Measurements from ENCODE around the gene SLC25A4. TPM values are rescaled to one million over a fixed set of nuclear protein-coding genes. Genes with fewer than 3 reads are reported as not detected.
A peak's percentile ranks its signal among the peaks of the same experiment; 100 is the strongest.

The SLC25A4 gene
- polyA plus RNA-seq, 3 donors = 0.07 TPM; not detected in 2

GRCh38 chr4:185115827-185116232, 27.2 kb upstream of the SLC25A4 start:
- DNase-seq = no peak
- H3K36me3 ChIP-seq (replicated peaks in 1 of 2; ENCODE audit: control insufficient read depth in 1 of 2, insufficient read depth in 2 of 2, low read length in 2 of 2) = no peaks in the 10 kb centered on the region
- H3K9ac ChIP-seq (ENCODE audit: insufficient read depth, low read length, poor library complexity, severe bottlenecking) = no peak overlapping the region
- WGBS (ENCODE audit: insufficient coverage) = 17% methylated on average over 3 of the region's 9 CpGs
- Mint-ChIP-seq H3K27ac (no peak overlapping the region), H3K4me1 (no peaks in the 10 kb centered on the region), H3K36me3 (no peaks in the 10 kb centered on the region), H3K4me3 (no peak overlapping the region), H3K27me3 (ENCODE audit: low read depth in 3 of 3) (peaks cover 15 to 22% (median 19%) of the 10 kb centered on the region in 3 donors), H3K9me3 (no peaks in the 10 kb centered on the region)
- H3K9me3 ChIP-seq (replicated peaks in 1 of 2; ENCODE audit: control insufficient read depth in 1 of 2, insufficient read depth in 1 of 2, low read length in 2 of 2) = no peaks in the 10 kb centered on the region
- no peak for TF ChIP-seq CTCF (IDR thresholded peaks at IDR 0.05)
- H3K79me2 ChIP-seq (ENCODE audit: insufficient read depth, low read length) = no peaks in the 10 kb centered on the region
- no peak overlapping the region for H3K4me3 ChIP-seq (replicated peaks in 1 of 3; ENCODE audit: low read depth in 2 of 3, low read length in 3 of 3)
- no peak overlapping the region for H3K4me2 ChIP-seq (replicated peaks; ENCODE audit: extremely low read depth, low read length, poor library complexity, severe bottlenecking)
- H2AFZ ChIP-seq (ENCODE audit: insufficient read depth, low read depth, low read length, poor library complexity, severe bottlenecking) = no peak overlapping the region
- H3K27me3 ChIP-seq (ENCODE audit: control insufficient read depth in 2 of 2, insufficient read depth in 2 of 2, low read length in 2 of 2) = no peaks in the 10 kb centered on the region
- intact Hi-C loops (cut with micrococcal nuclease) = no loop called here
- no peak overlapping the region for H3K27ac ChIP-seq (ENCODE audit: low read depth in 1 of 2, low read length in 2 of 2)
- H3K4me1 ChIP-seq (ENCODE audit: control insufficient read depth in 1 of 2, insufficient read depth in 2 of 2, low read length in 2 of 2) = no peaks in the 10 kb centered on the region
- no peaks in the 10 kb centered on the region for H4K20me1 ChIP-seq (ENCODE audit: insufficient read depth, low read length)

DNA sequence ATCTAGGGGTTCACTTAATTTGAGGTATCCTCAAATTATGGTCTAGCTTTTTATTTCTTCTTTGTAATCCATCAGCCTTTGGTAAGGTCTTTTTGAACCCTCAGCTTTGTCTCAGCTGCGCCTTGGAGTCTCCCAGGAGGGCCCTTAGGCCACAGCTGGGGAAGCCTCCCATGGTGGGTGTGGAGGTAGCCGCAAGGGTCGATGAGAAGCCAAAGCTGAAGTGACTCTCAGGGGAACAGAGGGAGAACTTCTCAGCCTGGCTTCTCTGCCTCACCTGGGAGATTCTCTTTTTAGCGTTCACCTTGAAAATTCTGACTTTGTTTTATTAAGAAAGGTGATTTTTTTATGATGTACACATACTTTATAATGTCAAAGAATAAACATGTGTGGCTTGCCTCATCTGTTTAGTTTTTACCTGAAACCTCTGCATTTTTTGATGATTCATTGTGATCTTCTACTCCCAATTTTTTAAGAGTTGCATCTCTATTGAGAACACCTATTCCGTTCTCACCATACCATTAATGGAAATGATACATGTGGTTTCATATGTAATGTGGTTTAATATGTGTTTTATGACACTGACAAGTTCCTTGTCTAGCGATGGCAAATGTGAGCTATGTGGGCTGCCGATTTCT, 25.6 kb upstream of the SLC25A4 start:
- DNase-seq = no peak
- Histone ChIP-seq H3K36me3 (replicated peaks in 1 of 2; ENCODE audit: control insufficient read depth in 1 of 2, insufficient read depth in 2 of 2, low read length in 2 of 2) (no peaks in the 10 kb centered on the region), H3K4me2 (replicated peaks; ENCODE audit: extremely low read depth, low read length, poor library complexity, severe bottlenecking) (no peak overlapping the region), H3K27ac (ENCODE audit: low read depth in 1 of 2, low read length in 2 of 2) (no peak overlapping the region), H3K4me1 (ENCODE audit: control insufficient read depth in 1 of 2, insufficient read depth in 2 of 2, low read length in 2 of 2) (no peaks in the 10 kb centered on the region), H4K20me1 (ENCODE audit: insufficient read depth, low read length) (no peaks in the 10 kb centered on the region), H3K27me3 (ENCODE audit: control insufficient read depth in 2 of 2, insufficient read depth in 2 of 2, low read length in 2 of 2) (no peaks in the 10 kb centered on the region), H3K9me3 (replicated peaks in 1 of 2; ENCODE audit: control insufficient read depth in 1 of 2, insufficient read depth in 1 of 2, low read length in 2 of 2) (no peaks in the 10 kb centered on the region), H3K79me2 (ENCODE audit: insufficient read depth, low read length) (no peaks in the 10 kb centered on the region), H3K9ac (ENCODE audit: insufficient read depth, low read length, poor library complexity, severe bottlenecking) (no peak overlapping the region), H2AFZ (ENCODE audit: insufficient read depth, low read depth, low read length, poor library complexity, severe bottlenecking) (no peak overlapping the region), H3K4me3 (replicated peaks in 1 of 3; ENCODE audit: low read depth in 2 of 3, low read length in 3 of 3) (no peak overlapping the region)
- Mint-ChIP-seq H3K36me3 (no peaks in the 10 kb centered on the region), H3K9me3 (no peaks in the 10 kb centered on the region), H3K4me3 (no peak overlapping the region), H3K4me1 (no peaks in the 10 kb centered on the region), H3K27me3 (ENCODE audit: low read depth in 3 of 3) (peaks cover 11 to 28% (median 19%) of the 10 kb centered on the region in 3 donors), H3K27ac (peak overlapping the region in 1 of 7 donors; percentile 11)
- intact Hi-C loops (cut with micrococcal nuclease) = no loop called here
- 94% methylated on average over 3 of the region's 7 CpGs for WGBS (ENCODE audit: insufficient coverage)
- TF ChIP-seq CTCF (IDR thresholded peaks at IDR 0.05) = no peak
